HFFc6 (cell line): Measurements from ENCODE around the gene OLIG2. TPM values are rescaled to one million over a fixed set of nuclear protein-coding genes. Genes with fewer than 3 reads are reported as not detected.

Experiments
- DNase-seq: peaks from one replicate; pipeline ENCODE4 v3.0.0-alpha.2; 2018
- H3K27ac Mint-ChIP-seq: 2 replicates; pipeline ENCODE4 v1.8.0; 2020; ENCODE audit warnings: mild to moderate bottlenecking, mixed read lengths
- H3K27me3 Mint-ChIP-seq: 2 replicates; pipeline ENCODE4 v1.8.0; 2021; ENCODE audit warnings: mild to moderate bottlenecking, moderate library complexity, mixed read lengths; ENCODE audit not compliant: insufficient read depth
- H3K36me3 Mint-ChIP-seq: 2 replicates; pipeline ENCODE4 v1.8.0; 2021; ENCODE audit warnings: low read depth, mixed read lengths
- H3K4me1 Mint-ChIP-seq: 2 replicates; pipeline ENCODE4 v1.8.0; 2020; ENCODE audit warnings: low read depth, mixed read lengths
- H3K4me3 Mint-ChIP-seq: 2 replicates; pipeline ENCODE4 v1.8.0; 2020; ENCODE audit warnings: mild to moderate bottlenecking, moderate library complexity, mixed read lengths
- H3K9me3 Mint-ChIP-seq: 2 replicates; pipeline ENCODE4 v1.8.0; 2020; ENCODE audit warnings: mild to moderate bottlenecking, mixed read lengths
- CTCF ChIP-seq: fragments of 200-600 bp; sonication (generic); IDR thresholded peaks from 2 replicates; pipeline ENCODE4 v1.5.0; 2021; ENCODE audit warnings: antibody characterized with exemption, mild to moderate bottlenecking
- total RNA-seq, 6 experiments: library from RNA; stranded (reverse); fragmentation: NEBNext Ultra II Directional; extraction: Animal tissue kit (Norgen Biotek cat#: 25700); gene quantifications; 2 replicates in 1 of 6; 3 replicates in 5 of 6; pipeline ENCODE4 v1.2.3, GENCODE V29; 2021

Gene OLIG2
- total RNA-seq, 6 experiments from 2014 or later, result not detected

GRCh38 chr21:33061233-33061632 is 35.5 kb downstream of the OLIG2 start:
- peaks cover 65% of the 10 kb centered on the region for H3K27me3 Mint-ChIP-seq
- no peak overlapping the region for H3K4me3 Mint-ChIP-seq
- no peak for TF ChIP-seq CTCF
- DNase-seq, result no peak
- H3K4me1 Mint-ChIP-seq, result no peaks in the 10 kb centered on the region
- no peaks in the 10 kb centered on the region for H3K36me3 Mint-ChIP-seq
- no peak overlapping the region for H3K27ac Mint-ChIP-seq
- H3K9me3 Mint-ChIP-seq, result no peaks in the 10 kb centered on the region

- no peak for TF ChIP-seq CTCF
- Mint-ChIP-seq H3K4me1 (no peaks in the 10 kb centered on the region), H3K36me3 (no peaks in the 10 kb centered on the region), H3K9me3 (no peaks in the 10 kb centered on the region), H3K27me3 (peaks cover 65% of the 10 kb centered on the region), H3K27ac (no peak overlapping the region), H3K4me3 (no peak overlapping the region)
- no peak for DNase-seq
Measured at GRCh38 chr21:33063375-33063883, 37.7 kb downstream of the OLIG2 start.

GRCh38 chr21:33063907-33064622 is 38.3 kb downstream of the OLIG2 start:
- H3K27me3 Mint-ChIP-seq, result peaks cover 69% of the 10 kb centered on the region
- no peak for TF ChIP-seq CTCF
- no peak for DNase-seq
- no peak overlapping the region for H3K4me3 Mint-ChIP-seq
- no peaks in the 10 kb centered on the region for H3K4me1 Mint-ChIP-seq
- no peak overlapping the region for H3K27ac Mint-ChIP-seq
- H3K9me3 Mint-ChIP-seq, result peaks cover 2% of the 10 kb centered on the region
- peaks cover 2% of the 10 kb centered on the region for H3K36me3 Mint-ChIP-seq

- no peak for TF ChIP-seq CTCF
Measured at GRCh38 chr21:33064623-33065390, 39.1 kb downstream of the OLIG2 start.

GRCh38 chr21:33067043-33067442 is 41.3 kb downstream of the OLIG2 start:
- H3K4me1 Mint-ChIP-seq, result peaks cover 7% of the 10 kb centered on the region
- no peak overlapping the region for H3K4me3 Mint-ChIP-seq
- peaks cover 63% of the 10 kb centered on the region for H3K27me3 Mint-ChIP-seq
- peaks cover 8% of the 10 kb centered on the region for H3K9me3 Mint-ChIP-seq
- no peak for TF ChIP-seq CTCF
- H3K27ac Mint-ChIP-seq, result no peak overlapping the region
- DNase-seq, result no peak
- peaks cover 7% of the 10 kb centered on the region for H3K36me3 Mint-ChIP-seq

More at GRCh38 chr21:33064623-33065390, 39.1 kb downstream of the OLIG2 start:
- Mint-ChIP-seq H3K36me3 (peaks cover 7% of the 10 kb centered on the region), H3K27me3 (peaks cover 67% of the 10 kb centered on the region), H3K4me3 (no peak overlapping the region), H3K27ac (no peak overlapping the region), H3K9me3 (peaks cover 8% of the 10 kb centered on the region), H3K4me1 (no peaks in the 10 kb centered on the region)
- DNase-seq, result no peak
